K562 (cell line): ENCODE measurements around the gene PLCB1. TPM values are rescaled to one million over a fixed set of nuclear protein-coding genes. Genes with fewer than 3 reads are reported as not detected.

Source experiments
- ATAC-seq: fragments of 200-7000 bp; cut with Tn5 transposase; 3 replicates; pipeline ENCODE4 v1.9.1; 2020; ENCODE audit warnings: moderate library complexity
- BruUV-seq: library from RNA; stranded (reverse); fragments of 400-500 nt; replicated peaks from 2 replicates; lab custom pipeline; 2021; lab: Mats Ljungman, UMichigan
- CTCF ChIA-PET: fragments of 300-600 bp; formaldehyde crosslinking; extraction: SDS; loops from one replicate; lab custom pipeline; 2021; ENCODE audit warnings: low intra/inter-chr PET ratio; lab: Yijun Ruan, JAX
- POLR2A ChIA-PET: fragments of 300-600, 350-650 bp; sonication (Branson Sonifier 250); formaldehyde crosslinking; extraction: SDS; loops from one replicate; lab custom pipeline; 2021; ENCODE audit warnings: antibody characterized with exemption, inconsistent platforms; lab: Yijun Ruan, JAX
- DNase-seq, 4 experiments: peaks; one replicate each; pipeline versions ENCODE4 v3.0.0 to v3.0.0-alpha.2; 2011 to 2018; ENCODE audit warnings: low spot score in 3 of 4, mixed read lengths in 3 of 4; ENCODE audit errors: extremely low read depth in 1 of 4
- FAIRE-seq: peaks from 2 replicates; lab custom pipeline; 2011; peaks lifted over from hg19 to GRCh38; lab: Jason Lieb, UNC
- H2AFZ ChIP-seq: 2 replicates; pipeline ENCODE4 v1.6.0; 2011; ENCODE audit warnings: low read depth, low read length, control low read depth, inconsistent platforms
- H3K27ac ChIP-seq: fragments of 200-600 bp; 3 replicates; pipeline ENCODE4 v1.8.0; 2011; ENCODE audit warnings: low read depth, mild to moderate bottlenecking, control low read depth, inconsistent platforms, low read length, moderate library complexity, mixed read lengths; ENCODE audit errors: extremely low read depth
- H3K27me3 ChIP-seq, 2 experiments: fragments of 300-600 bp in 1 of 2; 2 replicates in 1 of 2; 3 replicates in 1 of 2; pipeline versions ENCODE4 v1.6.0 to v1.8.0; 2011; ENCODE audit warnings: inconsistent platforms in 2 of 2, low read length in 2 of 2, mild to moderate bottlenecking in 1 of 2, mixed read lengths in 1 of 2, moderate library complexity in 1 of 2; ENCODE audit not compliant: control insufficient read depth in 2 of 2, insufficient read depth in 2 of 2
- H3K36me3 ChIP-seq: fragments of 300-600 bp; 3 replicates; pipeline ENCODE4 v1.8.0; 2011; ENCODE audit warnings: mild to moderate bottlenecking, low read length, inconsistent platforms; ENCODE audit not compliant: control insufficient read depth, insufficient read depth
- H3K4me1 ChIP-seq, 2 experiments: fragments of 200-600 bp in 1 of 2; replicated peaks in 1 of 2; 2 replicates in 1 of 2; 3 replicates in 1 of 2; pipeline versions ENCODE4 v1.5.1 to v1.8.0; 2011; ENCODE audit warnings: inconsistent platforms in 2 of 2, low read length in 2 of 2, mild to moderate bottlenecking in 1 of 2, mixed read lengths in 1 of 2, moderate library complexity in 1 of 2; ENCODE audit not compliant: control insufficient read depth in 2 of 2, insufficient read depth in 2 of 2
- H3K4me2 ChIP-seq: 2 replicates; pipeline ENCODE4 v1.6.1; 2011; ENCODE audit warnings: low read length, control low read depth, inconsistent platforms, mixed read lengths; ENCODE audit not compliant: insufficient read depth
- H3K4me3 ChIP-seq: fragments of 200-600 bp; sonication (generic), shearing (Covaris generic); 2 replicates; pipeline ENCODE4 v1.5.1; 2016; ENCODE audit warnings: control low read depth, inconsistent platforms
- H3K79me2 ChIP-seq: fragments of 200-600 bp; 3 replicates; pipeline ENCODE4 v1.8.0; 2011; ENCODE audit warnings: low read length, inconsistent platforms; ENCODE audit not compliant: control insufficient read depth, insufficient read depth
- H3K9ac ChIP-seq, 2 experiments: 2 replicates each; pipeline versions ENCODE4 v1.6.0 to v1.6.1; 2011; ENCODE audit warnings: low read depth in 2 of 2, low read length in 2 of 2, control low read depth in 1 of 2, inconsistent platforms in 1 of 2, mild to moderate bottlenecking in 1 of 2, mixed read lengths in 1 of 2; ENCODE audit not compliant: insufficient read depth in 1 of 2
- H3K9me1 ChIP-seq: one replicate; pipeline ENCODE4 v1.6.0; 2011; ENCODE audit warnings: inconsistent platforms, mild to moderate bottlenecking, low read length, moderate library complexity; ENCODE audit not compliant: control insufficient read depth, insufficient read depth
- H3K9me3 ChIP-seq: replicated peaks from 2 replicates; pipeline ENCODE4 v1.5.1; 2011; ENCODE audit warnings: low read depth, low read length, inconsistent platforms; ENCODE audit not compliant: control insufficient read depth, insufficient read depth
- H4K20me1 ChIP-seq: replicated peaks from 2 replicates; pipeline ENCODE4 v1.6.1; 2011; ENCODE audit warnings: low read length, inconsistent platforms, mixed read lengths; ENCODE audit not compliant: control insufficient read depth, insufficient read depth
- ARID4B ChIP-seq: sonication (generic); formaldehyde crosslinking; IDR thresholded peaks from 2 replicates; pipeline ENCODE4 v1.8.0; 2022; ENCODE audit warnings: mild to moderate bottlenecking, missing genetic modification reagents
- ILK ChIP-seq: fragments of 450-650 bp; IDR thresholded peaks from 2 replicates; pipeline ENCODE4 v1.6.1; 2016; ENCODE audit warnings: missing genetic modification characterization, low read depth, mild to moderate bottlenecking, missing compliant biosample characterization, moderate library complexity, borderline replicate concordance
- JUN ChIP-seq, 2 experiments: sonication (generic) in 1 of 2; formaldehyde crosslinking in 1 of 2; IDR thresholded peaks; 2 replicates each; pipeline versions ENCODE4 v1.6.1 to v1.8.0; 2012 to 2022; ENCODE audit warnings: borderline replicate concordance in 2 of 2, mild to moderate bottlenecking in 2 of 2, improper control_type of control experiment in 1 of 2, low read depth in 1 of 2, low read length in 1 of 2, missing genetic modification reagents in 1 of 2
- MTA2 ChIP-seq: fragments of 450-650 bp; IDR thresholded peaks from 2 replicates; pipeline ENCODE4 v1.6.1; 2016; ENCODE audit warnings: low read depth
- POLR3A ChIP-seq: IDR thresholded peaks from 2 replicates; pipeline ENCODE4 v1.6.1; 2011; ENCODE audit warnings: borderline replicate concordance, mild to moderate bottlenecking, moderate library complexity; ENCODE audit not compliant: insufficient read length, insufficient read depth; ENCODE audit errors: extremely low read depth
- SFPQ ChIP-seq: fragments of 200-400 bp; formaldehyde crosslinking; IDR thresholded peaks from 2 replicates; pipeline ENCODE4 v1.6.1; 2017; ENCODE audit warnings: mild to moderate bottlenecking, low read depth, low read length, moderate library complexity
- THAP12 ChIP-seq: fragments of 250-450 bp; sonication (Bioruptor Pico); IDR thresholded peaks from 2 replicates; pipeline ENCODE4 v1.9.0; 2021; ENCODE audit warnings: mild to moderate bottlenecking, inconsistent platforms
- ZNF77 ChIP-seq: fragments of 250-450 bp; sonication (Bioruptor Pico); IDR thresholded peaks from 2 replicates; pipeline ENCODE4 v1.5.0; 2020
- WGBS: fragments of 100-300 bp; shearing (Covaris generic); methylation state at CpG from one replicate; pipeline ENCODE4 v1.1.6; 2016; ENCODE audit warnings: low coverage, mixed read lengths; ENCODE audit not compliant: insufficient coverage; ENCODE audit errors: missing lambda C conversion rate; 5-methylcytosine and 5-hydroxymethylcytosine counted together
- in situ Hi-C: fragments of 300-500 bp; cut with MboI; formaldehyde crosslinking; loops from 4 replicates; pipeline ENCODE4 v1.15.0; 2018; ENCODE audit warnings: inconsistent platforms, mixed read lengths
- intact Hi-C: fragments of 100-400 bp; cut with micrococcal nuclease; formaldehyde crosslinking; loops from 2 replicates; pipeline ENCODE4 v1.14.2; 2022
- polyA plus RNA-seq, 8 experiments: library from polyadenylated mRNA; depleted of rRNA in 4 of 8; stranded (reverse) in 5 of 8; unstranded in 3 of 8; fragments of >200 nt; fragmentation: Nextera tagmentation in 2 of 8; fragmentation: Illumina TruSeq in 1 of 8; extraction: Ambion mirVana in 2 of 8; extraction: Trizol in 1 of 8; gene quantifications; 2 replicates each; pipeline versions ENCODE4 v1.2.1 to v1.2.3, GENCODE V29; 2011 to 2014; ENCODE audit warnings: inconsistent platforms in 1 of 8, missing spikeins in 1 of 8
- total RNA-seq, 7 experiments: library from RNA; depleted of rRNA in 6 of 7; stranded (reverse); fragments of >200 nt in 6 of 7; fragmentation: Illumina TruSeq in 2 of 7; extraction: Trizol in 2 of 7; gene quantifications; 2 replicates each; pipeline versions ENCODE4 v1.2.1 to v1.2.3, GENCODE V29; 2011 to 2021; ENCODE audit warnings: low replicate concordance in 1 of 7

The PLCB1 gene
- total and polyA plus RNA-seq, 9 of the 15 experiments (the other 6 are each of a cell fraction or from before 2014, with no cell fraction given) = 0.34 to 3.1 (median 1.3) TPM

GRCh38 chr20:8205996-8206395 lies 73.9 kb downstream of the PLCB1 start:
- intact Hi-C loops (no loop called here), in situ Hi-C loops (no loop called here)
- WGBS = 0% methylated on average over 1 of the region's 1 CpG
- no peak overlapping the region for H2AFZ ChIP-seq
- BruUV-seq = no TSS peak
- no peak for ATAC-seq
- no peak overlapping the region for H3K4me2 ChIP-seq
- H3K9me3 ChIP-seq = no peaks in the 10 kb centered on the region
- H3K79me2 ChIP-seq = no peaks in the 10 kb centered on the region
- POLR2A ChIA-PET = no interaction called here
- CTCF ChIA-PET = no interaction called here
- H4K20me1 ChIP-seq = no peaks in the 10 kb centered on the region
- no peaks in the 10 kb centered on the region for H3K4me1 ChIP-seq
- H3K9me1 ChIP-seq = no peaks in the 10 kb centered on the region
- H3K27ac ChIP-seq = no peak overlapping the region
- no peaks in the 10 kb centered on the region for H3K36me3 ChIP-seq
- H3K27me3 ChIP-seq = no peaks in the 10 kb centered on the region
- FAIRE-seq = no peak
- H3K4me3 ChIP-seq = no peak overlapping the region
- no peak for DNase-seq
- no peak overlapping the region for H3K9ac ChIP-seq
- no peak for TF ChIP-seq ILK (tag)
- no peak for TF ChIP-seq ZNF77 (CRISPR knock-in tag)
- TF ChIP-seq MTA2 = no peak
- no peak for TF ChIP-seq POLR3A
- no peak for TF ChIP-seq THAP12 (CRISPR knock-in tag)
- TF ChIP-seq ARID4B (CRISPR knock-in tag) = no peak
- no peak for TF ChIP-seq JUN (IDR thresholded peaks at IDR 0.05; ENCODE audit: borderline replicate concordance, low read depth, low read length)
- TF ChIP-seq JUN (CRISPR knock-in tag; IDR thresholded peaks at IDR 0.05; ENCODE audit: borderline replicate concordance) = no peak
- TF ChIP-seq SFPQ = no peak
